H1 (cell line): Measurements from ENCODE around the gene AIDA. TPM values are rescaled to one million over a fixed set of nuclear protein-coding genes. Genes with fewer than 3 reads are reported as not detected.

Experiments
- CTCF ChIA-PET: fragments of 300-600 bp; sonication (Branson Sonifier 250); formaldehyde crosslinking; loops from one replicate; lab custom pipeline; 2021; ENCODE audit not compliant: partially characterized antibody; lab: Charles Lee
- POLR2A ChIA-PET: fragments of 300-600 bp; sonication (Branson Sonifier 250); formaldehyde crosslinking; loops from one replicate; lab custom pipeline; 2021; ENCODE audit warnings: inconsistent platforms; ENCODE audit not compliant: partially characterized antibody; lab: Charles Lee
- DNase-seq, 2 experiments: peaks; one replicate each; pipeline versions ENCODE4 v3.0.0 to v3.0.0-alpha.2; 2010 to 2022; ENCODE audit warnings: low spot score in 2 of 2, low read depth in 1 of 2, mixed read lengths in 1 of 2
- FAIRE-seq: peaks from 2 replicates; lab custom pipeline; 2011; peaks lifted over from hg19 to GRCh38; lab: Jason Lieb, UNC
- H2AFZ ChIP-seq: 2 replicates; pipeline ENCODE4 v1.8.1; 2012; ENCODE audit warnings: low read length, inconsistent platforms
- H2AK5ac ChIP-seq: 2 replicates; pipeline ENCODE4 v1.6.1; 2013; ENCODE audit warnings: low read depth, low read length
- H2BK120ac ChIP-seq: replicated peaks from 2 replicates; pipeline ENCODE3; 2013; ENCODE audit warnings: low read depth, low read length, inconsistent platforms
- H2BK12ac ChIP-seq: 2 replicates; pipeline ENCODE4 v1.6.1; 2013; ENCODE audit warnings: low read depth, low read length
- H2BK15ac ChIP-seq: 2 replicates; pipeline ENCODE4 v1.6.1; 2013; ENCODE audit warnings: low read length
- H2BK20ac ChIP-seq: 2 replicates; pipeline ENCODE4 v1.6.1; 2013; ENCODE audit warnings: low read length
- H2BK5ac ChIP-seq: 2 replicates; pipeline ENCODE4 v1.6.1; 2013; ENCODE audit warnings: low read depth, low read length
- H3K14ac ChIP-seq: 2 replicates; pipeline ENCODE4 v1.6.1; 2013; ENCODE audit warnings: inconsistent platforms; ENCODE audit not compliant: insufficient read length
- H3K18ac ChIP-seq: 2 replicates; pipeline ENCODE4 v1.6.1; 2013; ENCODE audit warnings: low read length; ENCODE audit errors: extremely low read depth
- H3K23ac ChIP-seq: 2 replicates; pipeline ENCODE4 v1.6.1; 2013; ENCODE audit warnings: inconsistent platforms; ENCODE audit not compliant: insufficient read length
- H3K23me2 ChIP-seq: 2 replicates; pipeline ENCODE4 v1.6.1; 2013; ENCODE audit warnings: low read depth, low read length
- H3K27ac ChIP-seq: 2 replicates; pipeline ENCODE4 v1.6.1; 2011; ENCODE audit warnings: low read depth, low read length, inconsistent platforms
- H3K27me3 ChIP-seq, 4 experiments: replicated peaks in 1 of 4; 1 replicate in 1 of 4; 2 replicates in 3 of 4; pipeline versions ENCODE4 v1.6.1 to v1.8.1; 2011 to 2013; ENCODE audit warnings: low read length in 3 of 4, mild to moderate bottlenecking in 3 of 4, inconsistent platforms in 2 of 4, mixed read lengths in 2 of 4, moderate library complexity in 1 of 4; ENCODE audit not compliant: control insufficient read depth in 3 of 4, insufficient read depth in 3 of 4; ENCODE audit errors: extremely low read depth in 1 of 4
- H3K36me3 ChIP-seq, 4 experiments: 2 replicates each; pipeline versions ENCODE4 v1.6.1 to v1.8.1; 2011 to 2013; ENCODE audit warnings: mild to moderate bottlenecking in 4 of 4, low read length in 3 of 4, moderate library complexity in 2 of 4, control low read depth in 1 of 4, inconsistent platforms in 1 of 4; ENCODE audit not compliant: insufficient read depth in 4 of 4, control insufficient read depth in 2 of 4
- H3K4ac ChIP-seq: replicated peaks from 2 replicates; pipeline ENCODE3; 2013; ENCODE audit warnings: low read length, low read depth, mixed read lengths, inconsistent platforms; ENCODE audit not compliant: insufficient read length
- H3K4me1 ChIP-seq, 4 experiments: replicated peaks in 1 of 4; 1 replicate in 1 of 4; 2 replicates in 3 of 4; pipeline versions ENCODE4 v1.6.1 to v1.8.1; 2011 to 2013; ENCODE audit warnings: low read length in 3 of 4, inconsistent platforms in 2 of 4, mixed read lengths in 1 of 4; ENCODE audit not compliant: insufficient read depth in 4 of 4, control insufficient read depth in 3 of 4
- H3K4me2 ChIP-seq, 2 experiments: 2 replicates each; pipeline versions ENCODE4 v1.6.1 to v1.8.1; 2011 to 2013; ENCODE audit warnings: low read depth in 2 of 2, low read length in 2 of 2, control low read depth in 1 of 2, inconsistent platforms in 1 of 2, mild to moderate bottlenecking in 1 of 2; ENCODE audit not compliant: insufficient read depth in 1 of 2
- H3K4me3 ChIP-seq, 4 experiments: fragments of 200-600, 300-600 bp in 1 of 4; sonication (generic), shearing (Covaris generic), sonication (Bioruptor Twin) in 1 of 4; 2 replicates each; pipeline versions ENCODE4 v1.5.1 to v1.8.1; 2011 to 2016; ENCODE audit warnings: low read length in 4 of 4, low read depth in 3 of 4, control low read depth in 2 of 4, inconsistent platforms in 2 of 4, mild to moderate bottlenecking in 2 of 4, mixed read lengths in 1 of 4, moderate library complexity in 1 of 4; ENCODE audit not compliant: insufficient read depth in 2 of 4; ENCODE audit errors: extremely low read depth in 1 of 4
- H3K56ac ChIP-seq: replicated peaks from 2 replicates; pipeline ENCODE3; 2013; ENCODE audit warnings: low read depth, mild to moderate bottlenecking, mixed read lengths, low read length, inconsistent platforms; ENCODE audit not compliant: insufficient read length
- H3K79me1 ChIP-seq: 2 replicates; pipeline ENCODE4 v1.6.1; 2013; ENCODE audit warnings: low read depth, low read length, control low read depth
- H3K79me2 ChIP-seq, 2 experiments: 2 replicates each; pipeline versions ENCODE4 v1.6.1 to v1.8.1; 2012 to 2013; ENCODE audit warnings: low read length in 2 of 2, mild to moderate bottlenecking in 2 of 2, inconsistent platforms in 1 of 2; ENCODE audit not compliant: insufficient read depth in 2 of 2, control insufficient read depth in 1 of 2
- H3K9ac ChIP-seq, 4 experiments: replicated peaks in 1 of 4; 1 replicate in 1 of 4; 2 replicates in 3 of 4; pipeline versions ENCODE4 v1.6.1 to v1.8.1; 2011 to 2013; ENCODE audit warnings: low read depth in 3 of 4, low read length in 3 of 4, control low read depth in 2 of 4, mild to moderate bottlenecking in 2 of 4, moderate library complexity in 2 of 4, inconsistent platforms in 1 of 4; ENCODE audit errors: extremely low read depth in 1 of 4
- H3K9me3 ChIP-seq, 2 experiments: 2 replicates each; pipeline versions ENCODE4 v1.6.1 to v1.8.1; 2012 to 2013; ENCODE audit warnings: mild to moderate bottlenecking in 2 of 2, moderate library complexity in 2 of 2, control low read depth in 1 of 2, inconsistent platforms in 1 of 2, low read depth in 1 of 2, low read length in 1 of 2, mixed read lengths in 1 of 2; ENCODE audit not compliant: insufficient read depth in 2 of 2
- H4K20me1 ChIP-seq, 2 experiments: replicated peaks in 1 of 2; 2 replicates each; pipeline versions ENCODE3 to v1.8.1; 2011 to 2013; ENCODE audit warnings: inconsistent platforms in 2 of 2, low read length in 2 of 2, mild to moderate bottlenecking in 1 of 2; ENCODE audit not compliant: insufficient read depth in 2 of 2, control insufficient read depth in 1 of 2
- H4K5ac ChIP-seq: 2 replicates; pipeline ENCODE4 v1.6.1; 2013; ENCODE audit warnings: low read length, low read depth, mixed read lengths, inconsistent platforms; ENCODE audit not compliant: insufficient read length
- H4K8ac ChIP-seq: 2 replicates; pipeline ENCODE4 v1.8.0; 2013; ENCODE audit warnings: mild to moderate bottlenecking, moderate library complexity, low read length, inconsistent platforms; ENCODE audit not compliant: insufficient read depth; ENCODE audit errors: extremely low read depth
- H4K91ac ChIP-seq: replicated peaks from 2 replicates; pipeline ENCODE3; 2013; ENCODE audit warnings: low read length, mixed read lengths, inconsistent platforms; ENCODE audit not compliant: insufficient read length
- SIRT6 ChIP-seq: IDR thresholded peaks from one replicate; pipeline ENCODE4 v1.7.1; 2012; ENCODE audit warnings: low read length, inconsistent platforms
- TAF7 ChIP-seq: optimal IDR thresholded peaks from 2 replicates; pipeline ENCODE3; 2011; ENCODE audit warnings: low read depth, mild to moderate bottlenecking, inconsistent platforms, low read length, moderate library complexity, borderline replicate concordance
- WGBS, 2 experiments: shearing (Covaris generic) in 1 of 2; methylation state at CpG; one replicate each; pipeline versions ENCODE4 v1.1.6 to v1.1.7; 2013 to 2015; ENCODE audit warnings: low lambda C conversion rate in 2 of 2, mixed read lengths in 2 of 2, inconsistent platforms in 1 of 2, low coverage in 1 of 2, missing lambda C conversion rate in 1 of 2; ENCODE audit not compliant: insufficient replicate concordance in 2 of 2, insufficient coverage in 1 of 2, insufficient read length in 1 of 2; ENCODE audit errors: extremely low coverage in 1 of 2, missing lambda C conversion rate in 1 of 2; 5-methylcytosine and 5-hydroxymethylcytosine counted together
- polyA plus RNA-seq, 7 experiments: library from polyadenylated mRNA; depleted of rRNA in 3 of 7; stranded (reverse) in 5 of 7; unstranded in 2 of 7; fragments of >200 nt in 5 of 7; fragments of 200-250 nt in 2 of 7; gene quantifications; 1 replicate in 5 of 7; 2 replicates in 1 of 7; 4 replicates in 1 of 7; pipeline versions ENCODE4 v1.2.1 to v1.2.3, GENCODE V29; 2011 to 2013; ENCODE audit warnings: missing spikeins in 2 of 7, mixed read lengths in 2 of 7
- total RNA-seq: library from RNA; stranded (reverse); fragmentation: NEBNext Ultra II Directional; extraction: Animal tissue kit (Norgen Biotek cat#: 25700); gene quantifications from 2 replicates; pipeline ENCODE4 v1.2.1, GENCODE V29; 2021

AIDA gene
- total and polyA plus RNA-seq, 2 of the 8 experiments (the other 6 are each of a cell fraction or from before 2014, with no cell fraction given) = 52.5 to 103 TPM

GRCh38 chr1:222697826-222698225, 14.5 kb downstream of the AIDA start:
- H3K79me2 ChIP-seq = peaks cover 0 to 4% of the 10 kb centered on the region in 2 experiments; a peak in 1 of 4 replicates
- H3K27ac ChIP-seq = no peak overlapping the region
- H3K23me2 ChIP-seq = no peaks in the 10 kb centered on the region
- H3K14ac ChIP-seq = no peak overlapping the region
- CTCF ChIA-PET = interaction anchor here (1.1 kb wide), 1 partner anchor 56 kb away, joined by 3 read pairs; no protein-coding TSS in a partner anchor
- POLR2A ChIA-PET = interaction anchor here (1.1 to 1.4 kb wide), 3 partner anchors 12 to 15 kb away, joined by 3 read pairs; no protein-coding TSS in a partner anchor
- no peaks in the 10 kb centered on the region; a peak in 1 of 4 replicates for H3K9me3 ChIP-seq
- H2AFZ ChIP-seq = no peak overlapping the region
- no peak overlapping the region for H2BK20ac ChIP-seq
- WGBS, 2 experiments = 97% methylated on average over 2 of the region's 2 CpGs; no CpG with 5 or more reads in 1 of the 2 experiments
- no peak overlapping the region for H3K9ac ChIP-seq
- peaks cover 0 to 18% (median 8%) of the 10 kb centered on the region in 4 experiments; a peak in 4 of 8 replicates for H3K36me3 ChIP-seq
- H4K91ac ChIP-seq = no peak overlapping the region
- H3K4me3 ChIP-seq = no peak overlapping the region
- TF ChIP-seq SIRT6 (no peak), TAF7 (no peak)
- H3K4me1 ChIP-seq = no peaks in the 10 kb centered on the region
- FAIRE-seq (no peak), DNase-seq (no peak)
- H3K23ac ChIP-seq = no peak overlapping the region
- H3K27me3 ChIP-seq = no peaks in the 10 kb centered on the region
- H3K4ac ChIP-seq = no peak overlapping the region
- no peak overlapping the region for H2BK5ac ChIP-seq
- no peak overlapping the region for H2AK5ac ChIP-seq
- H4K8ac ChIP-seq = no peak overlapping the region
- H2BK15ac ChIP-seq = no peak overlapping the region
- no peak overlapping the region for H3K4me2 ChIP-seq
- no peak overlapping the region for H2BK12ac ChIP-seq
- no peak overlapping the region for H3K56ac ChIP-seq
- no peak overlapping the region for H4K5ac ChIP-seq
- no peak overlapping the region for H2BK120ac ChIP-seq
- H3K18ac ChIP-seq = no peak overlapping the region
- no peaks in the 10 kb centered on the region for H4K20me1 ChIP-seq
- no peaks in the 10 kb centered on the region for H3K79me1 ChIP-seq
